Central memory CD4-positive, alpha-beta T cell (primary cell): Measurements from ENCODE around the gene NBPF1.
"Not testable (repeated sequence)": the region's sequence is repeated elsewhere in the genome, so short reads cannot be mapped to it uniquely, and the experiment has no call there.

ENCODE experiments used
- DNase-seq: peaks from one replicate; pipeline ENCODE4 v3.0.0; 2022

NBPF1 gene

GRCh38 chr1:16641159-16641975, 28.0 kb upstream of the NBPF1 start:
- not testable (repeated sequence) for DNase-seq

DNA sequence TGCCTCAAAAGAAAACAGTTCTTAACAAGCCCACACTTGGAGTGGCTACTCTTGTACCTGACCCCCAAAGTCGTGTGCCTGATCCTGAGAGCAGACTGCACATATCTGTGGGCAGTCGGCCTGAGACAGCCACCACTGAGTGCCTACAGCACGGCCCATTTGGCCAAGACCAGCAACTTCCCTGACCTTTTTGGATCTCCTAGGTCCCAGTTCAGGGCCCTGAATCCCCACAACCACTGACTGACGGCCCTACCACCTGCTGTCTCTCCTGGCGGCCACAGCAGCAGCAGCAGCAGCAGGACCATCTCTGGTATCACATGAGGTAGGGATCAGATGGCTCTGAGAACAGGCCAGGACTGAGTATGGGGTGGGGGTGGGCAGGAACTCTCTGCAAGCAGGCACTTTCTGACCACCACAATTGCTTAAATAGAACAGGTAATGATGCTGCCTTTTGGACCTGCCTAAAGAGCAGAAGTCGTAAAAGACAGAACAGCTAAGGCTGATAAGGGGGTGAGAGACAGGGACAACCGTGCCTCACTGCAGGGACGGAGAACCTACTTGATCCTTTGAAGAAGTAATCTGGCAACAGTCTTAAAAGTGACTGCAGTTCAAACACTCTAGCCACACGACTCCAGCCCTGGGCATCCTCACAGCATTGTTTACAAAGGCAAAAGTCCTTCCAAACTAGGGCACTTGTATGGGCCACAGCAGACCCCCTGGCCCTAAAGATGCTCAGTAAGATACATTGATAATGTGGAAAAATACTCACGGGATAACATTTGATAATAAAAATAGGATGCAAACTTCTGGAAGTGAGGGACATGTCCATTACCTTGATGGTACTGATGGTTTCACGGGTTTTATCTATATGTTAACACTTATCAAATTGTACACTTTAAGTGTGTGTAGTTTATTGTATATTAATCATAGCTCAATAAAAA, 26.0 kb upstream of the NBPF1 start:
- not testable (repeated sequence) for DNase-seq

GRCh38 chr1:16637941-16638778, 24.8 kb upstream of the NBPF1 start:
- DNase-seq: not testable (repeated sequence)

DNA sequence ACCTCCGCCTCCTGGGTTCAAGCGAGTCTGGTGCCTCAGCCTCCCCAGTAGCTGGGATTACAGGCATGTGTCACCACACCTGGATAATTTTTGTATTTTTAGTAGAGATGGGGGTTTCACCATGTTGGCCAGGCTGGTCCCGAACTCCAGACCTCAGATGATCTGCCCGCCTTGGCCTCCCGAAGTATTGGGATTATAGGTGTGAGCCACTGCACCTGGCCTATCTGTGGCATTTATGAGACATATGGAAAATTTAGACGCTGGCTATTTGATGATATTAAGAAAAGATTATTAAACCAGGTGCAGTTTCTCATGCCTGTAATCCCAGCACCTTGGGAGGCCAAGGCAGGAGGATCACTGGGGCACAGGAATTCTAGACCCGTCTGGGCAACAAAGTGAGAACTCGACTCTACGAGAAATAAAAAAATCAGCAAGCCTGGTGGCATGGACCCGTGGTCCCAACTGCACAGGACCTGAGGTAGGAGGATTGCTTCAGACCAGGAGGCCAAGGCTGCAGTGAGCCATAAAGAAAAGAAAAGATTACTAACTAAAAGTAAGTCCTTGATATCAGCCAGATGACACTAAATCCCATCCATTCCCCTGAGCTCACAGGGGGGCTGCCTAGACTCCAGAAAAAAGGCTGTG, 23.3 kb upstream of the NBPF1 start:
- DNase-seq: not testable (repeated sequence)

GRCh38 chr1:16635959-16636358, 22.6 kb upstream of the NBPF1 start:
- DNase-seq: not testable (repeated sequence)

DNA sequence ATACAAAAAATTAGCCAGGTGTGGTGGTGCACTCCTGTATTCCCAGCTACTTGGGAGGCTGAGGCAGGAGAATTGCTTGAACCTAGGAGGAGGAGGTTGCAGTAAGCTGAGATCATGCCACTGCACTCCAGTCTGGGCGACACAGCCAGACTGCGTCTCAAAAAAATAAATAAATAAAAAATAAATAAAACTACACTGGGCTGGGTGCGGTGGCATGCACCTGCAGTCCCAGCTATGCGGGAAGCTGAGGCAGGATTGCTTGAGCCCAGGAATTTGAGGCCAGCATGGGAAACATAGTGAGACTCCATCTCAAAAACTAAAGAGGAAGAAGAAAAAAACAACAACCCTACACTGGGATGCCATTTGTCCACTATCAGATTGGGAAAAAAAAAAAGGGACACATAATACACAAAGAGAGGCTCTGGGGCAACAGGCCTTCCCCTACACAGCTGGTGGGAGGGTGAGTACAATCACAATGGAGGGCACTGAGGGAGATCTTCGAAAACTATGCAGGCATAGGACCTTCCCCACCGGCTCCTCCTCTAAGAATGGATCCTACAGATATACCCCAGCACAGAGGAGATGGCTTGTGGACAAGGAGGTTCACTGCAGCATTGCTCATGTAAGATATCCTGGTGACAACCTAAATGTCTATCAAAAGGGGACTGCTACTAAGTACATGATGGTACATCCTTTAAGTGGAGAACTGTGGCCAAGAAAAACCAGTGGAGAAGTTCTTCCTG, 20.3 kb upstream of the NBPF1 start:
- not testable (repeated sequence) for DNase-seq

DNA sequence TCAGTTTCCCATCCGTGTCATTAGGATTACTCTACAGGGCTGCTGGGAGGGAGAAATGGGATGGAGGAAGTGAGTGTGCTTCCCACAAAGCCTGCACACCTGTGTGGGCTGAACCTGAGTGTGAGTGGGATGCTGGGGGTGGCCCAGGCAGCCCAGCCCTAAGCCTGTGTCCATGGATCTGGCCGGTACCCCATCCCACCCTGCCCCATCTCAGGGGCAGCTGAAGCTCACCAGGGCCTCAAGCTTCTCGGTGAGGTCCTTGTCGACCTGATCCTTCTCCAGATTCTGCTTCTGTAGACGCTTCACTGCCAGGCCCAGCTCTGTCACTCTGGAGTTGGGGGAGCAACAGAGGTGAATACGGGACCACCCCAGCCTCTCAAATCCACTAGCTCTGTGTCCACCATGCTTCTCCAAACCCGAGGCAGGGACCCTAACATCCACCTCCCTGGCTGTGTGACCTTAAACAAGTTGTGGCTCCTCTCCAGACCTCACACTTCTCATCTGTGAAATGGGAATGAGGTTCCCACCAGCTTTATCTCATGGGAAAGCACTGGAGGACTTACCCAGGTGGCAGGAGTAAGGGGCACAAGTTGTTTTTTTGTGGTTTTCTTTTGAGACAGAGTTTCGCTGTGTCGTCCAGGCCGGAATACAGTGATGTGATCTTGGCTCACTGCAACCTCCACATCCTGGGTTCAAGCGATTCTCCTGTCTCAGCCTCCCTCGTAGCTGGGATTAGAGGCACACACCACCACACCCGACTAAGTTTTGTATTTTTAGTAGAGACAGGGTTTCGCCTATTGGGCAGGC, 18.9 kb upstream of the NBPF1 start:
- DNase-seq: not testable (repeated sequence)

GRCh38 chr1:16631248-16632043, 18.1 kb upstream of the NBPF1 start:
- no peak for DNase-seq

- no peak for DNase-seq
These were observed 17.4 kb upstream of the NBPF1 start for GRCh38 chr1:16630661-16631247.

DNA sequence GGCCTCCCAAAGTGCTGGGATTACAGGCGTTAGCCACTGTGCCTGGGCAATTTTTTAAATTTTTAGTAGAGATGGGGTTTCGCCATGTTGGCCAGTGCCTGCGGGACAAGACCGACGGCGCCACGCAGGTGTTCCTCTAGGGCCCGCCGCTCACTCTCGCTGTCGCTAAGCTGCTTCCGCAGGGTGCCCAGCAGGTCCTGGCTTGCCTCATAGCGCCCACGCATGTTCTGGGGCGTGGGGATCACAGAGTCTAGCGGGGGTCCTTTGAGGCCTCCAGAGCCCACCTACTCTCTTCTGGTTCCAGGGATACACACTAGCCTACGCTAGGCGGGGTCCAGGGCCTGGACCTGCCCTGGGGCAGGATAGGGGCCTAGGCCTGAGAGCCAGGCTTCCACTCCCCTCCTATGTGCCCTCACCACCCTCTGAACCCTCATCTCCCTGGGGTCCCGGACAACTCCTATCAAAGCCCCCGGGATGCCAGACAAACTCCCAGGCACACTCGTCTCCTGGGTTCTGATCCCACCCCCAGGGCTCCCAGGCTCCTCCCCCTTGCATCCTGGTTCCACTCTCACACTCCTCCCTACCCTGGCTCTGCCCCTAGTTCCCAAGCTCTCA, 16.7 kb upstream of the NBPF1 start:
- not testable (repeated sequence) for DNase-seq

- no peak for DNase-seq
These were observed 15.2 kb upstream of the NBPF1 start for GRCh38 chr1:16628361-16629111.

GRCh38 chr1:16626409-16626983, 13.1 kb upstream of the NBPF1 start:
- not testable (repeated sequence) for DNase-seq

DNA sequence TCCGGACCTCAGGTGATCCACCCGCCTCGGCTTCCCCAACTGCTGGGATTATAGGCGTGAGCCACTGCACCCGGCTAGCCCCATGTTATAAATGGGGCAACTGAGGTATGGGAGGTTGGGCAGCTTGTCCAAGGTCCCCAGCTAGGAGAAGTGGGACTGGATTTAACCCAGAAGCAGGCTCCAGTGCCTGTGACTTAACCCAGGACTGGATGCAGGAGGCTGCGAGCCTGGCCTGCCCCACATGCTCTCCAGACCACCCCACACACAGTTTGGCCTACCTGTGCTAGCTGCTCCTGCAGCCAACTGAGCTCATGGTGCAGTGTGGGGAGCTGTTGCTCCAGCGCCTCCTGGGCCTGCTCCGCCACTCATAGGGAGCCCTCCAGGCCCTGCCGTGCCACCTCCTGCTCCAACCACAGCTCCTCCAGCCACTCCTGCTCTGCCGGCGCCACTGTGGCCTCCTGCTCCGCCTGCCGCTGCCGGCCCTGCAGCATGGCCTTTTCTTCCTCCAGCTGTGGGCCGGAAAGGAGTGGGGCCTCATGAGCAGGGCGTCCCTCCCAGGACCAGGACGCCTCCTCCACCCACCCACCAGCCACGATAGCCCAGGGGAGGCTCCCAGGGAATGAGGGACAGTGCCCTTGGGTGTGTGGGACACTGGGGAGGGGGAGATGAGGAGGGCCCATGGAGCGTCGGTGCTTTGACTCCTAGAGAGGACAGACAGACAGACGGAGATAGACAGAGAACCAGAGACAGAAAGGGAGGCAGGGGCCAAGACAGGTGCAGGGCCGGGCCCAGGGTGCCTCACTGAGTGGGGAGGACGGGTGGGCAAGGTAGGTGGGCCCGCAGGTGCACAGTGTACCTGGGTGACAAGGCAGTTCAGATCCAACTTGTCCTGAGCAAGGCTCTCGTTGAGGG, 12.4 kb upstream of the NBPF1 start:
- no peak for DNase-seq

- not testable (repeated sequence) for DNase-seq
These were observed 10.7 kb upstream of the NBPF1 start for GRCh38 chr1:16623812-16624719.

DNA sequence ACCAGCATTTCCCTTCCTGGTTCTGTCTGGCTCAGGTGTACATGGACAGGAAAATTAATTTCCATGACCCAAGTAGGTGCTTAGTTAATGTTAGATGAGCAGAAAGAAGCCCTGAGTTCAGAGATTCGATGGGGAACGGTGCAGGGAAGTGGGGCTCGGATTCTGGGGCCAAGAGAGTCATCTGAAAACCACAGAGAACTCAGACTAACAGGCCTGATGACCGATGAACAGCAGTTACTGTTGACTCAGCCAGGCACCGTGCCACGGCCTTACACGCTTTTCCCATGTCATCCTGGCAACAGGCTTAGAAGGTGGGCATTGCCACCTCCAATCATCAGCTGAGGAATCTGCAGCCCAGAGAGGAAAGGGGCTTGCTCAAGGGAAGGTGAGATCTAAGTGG, 10.0 kb upstream of the NBPF1 start:
- DNase-seq: not testable (repeated sequence)
